AG20443 (cell line): Measurements from ENCODE around the gene TMEM169.
"Not testable (repeated sequence)": the region's sequence is repeated elsewhere in the genome, so short reads cannot be mapped to it uniquely, and the experiment has no call there.

Source experiments
- DNase-seq: peaks from one replicate; pipeline ENCODE4 v3.0.0; 2012; ENCODE audit warnings: low spot score, mixed read lengths

The TMEM169 gene

DNA sequence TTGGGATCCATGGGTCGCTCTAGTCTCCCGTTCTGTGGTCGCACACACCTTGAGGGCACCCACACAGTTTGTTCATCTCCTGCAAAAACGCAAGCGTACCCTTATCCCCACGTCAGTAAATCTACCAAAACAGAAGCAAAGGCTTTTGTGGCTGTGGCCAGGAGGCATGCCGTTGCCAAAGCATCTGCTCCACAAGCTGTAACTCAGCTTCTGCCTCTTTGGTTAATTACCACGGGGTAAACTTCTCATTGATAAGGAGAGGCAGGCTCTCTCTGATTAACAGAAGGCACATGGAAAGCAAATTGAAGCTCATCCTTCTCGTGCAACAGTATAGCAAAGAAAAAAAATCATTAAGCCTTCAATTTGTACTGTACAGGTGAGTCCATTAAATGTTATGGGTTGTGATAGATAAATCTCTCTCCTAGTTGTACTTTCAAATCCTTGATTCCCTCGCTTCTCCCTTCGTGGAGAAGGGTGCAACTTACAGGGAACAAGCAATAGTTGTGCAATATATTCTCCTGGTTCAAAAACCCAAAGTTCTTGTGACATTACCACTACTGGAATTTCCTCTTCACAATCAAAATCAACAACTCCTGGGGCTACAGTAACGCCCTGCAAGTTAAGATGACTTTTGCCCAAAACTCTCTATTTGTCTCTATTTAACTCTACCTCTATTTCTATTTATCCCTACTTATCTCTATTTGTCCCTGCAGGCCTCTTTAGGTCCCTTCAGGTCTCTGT is 10.4 kb upstream of the TMEM169 start:
- no peak for DNase-seq

DNA sequence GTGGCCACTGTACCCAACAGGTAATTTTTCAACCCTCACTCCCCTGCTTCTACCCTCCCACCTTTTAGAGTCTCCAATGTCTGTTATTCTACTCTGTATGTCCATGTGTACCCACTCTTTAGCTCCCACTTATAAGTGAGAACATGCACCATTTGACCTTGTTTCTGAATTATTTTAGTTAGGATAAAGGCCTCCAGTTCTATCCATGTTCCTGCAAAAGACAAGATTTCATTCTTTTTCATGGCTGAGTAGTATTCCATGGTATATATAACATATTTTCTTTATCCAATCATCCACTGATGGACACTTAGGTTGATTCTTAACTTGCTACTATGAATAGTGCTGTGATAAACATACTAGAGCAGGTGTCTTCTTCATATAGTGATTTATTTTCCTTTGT is 9.2 kb upstream of the TMEM169 start:
- DNase-seq, result no peak

DNA sequence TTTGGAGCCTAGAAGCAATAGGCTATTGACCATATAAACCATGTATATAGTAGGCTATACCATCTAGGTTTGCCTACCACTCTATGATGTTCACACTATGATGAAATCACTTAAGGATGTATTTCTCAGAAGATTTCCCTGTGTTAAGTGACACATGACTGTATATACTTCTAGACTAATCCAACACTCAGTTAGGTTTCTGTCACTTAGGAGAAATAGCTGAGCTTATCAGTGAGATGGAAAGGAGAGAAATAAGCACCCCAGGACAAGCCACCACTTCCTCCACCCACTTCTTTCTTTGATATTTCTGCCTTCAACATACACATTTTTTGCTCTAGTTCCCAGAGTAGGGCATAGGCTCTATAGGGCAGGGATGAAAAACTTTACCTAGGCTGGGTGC is 7.9 kb upstream of the TMEM169 start:
- no peak for DNase-seq

DNA sequence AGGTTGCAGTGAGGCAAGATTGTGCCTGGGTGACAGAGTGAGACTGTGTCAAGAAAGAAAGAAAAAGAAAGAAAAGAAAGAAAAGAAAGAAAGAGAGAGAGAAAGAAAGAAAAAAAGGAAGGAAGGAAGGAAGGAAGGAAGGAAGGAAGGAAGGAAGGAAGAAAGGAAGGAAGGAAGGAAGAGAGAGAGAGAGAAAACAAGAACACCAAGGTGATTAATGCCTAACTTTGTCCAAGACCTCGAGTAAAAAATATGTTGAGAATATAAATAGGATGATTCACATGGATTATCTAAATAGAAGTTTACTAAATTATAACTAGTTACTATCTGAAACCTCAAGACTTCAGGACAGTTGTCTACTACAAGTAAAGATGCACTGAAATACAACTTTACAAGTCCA is 7.3 kb upstream of the TMEM169 start:
- no peak for DNase-seq

DNA sequence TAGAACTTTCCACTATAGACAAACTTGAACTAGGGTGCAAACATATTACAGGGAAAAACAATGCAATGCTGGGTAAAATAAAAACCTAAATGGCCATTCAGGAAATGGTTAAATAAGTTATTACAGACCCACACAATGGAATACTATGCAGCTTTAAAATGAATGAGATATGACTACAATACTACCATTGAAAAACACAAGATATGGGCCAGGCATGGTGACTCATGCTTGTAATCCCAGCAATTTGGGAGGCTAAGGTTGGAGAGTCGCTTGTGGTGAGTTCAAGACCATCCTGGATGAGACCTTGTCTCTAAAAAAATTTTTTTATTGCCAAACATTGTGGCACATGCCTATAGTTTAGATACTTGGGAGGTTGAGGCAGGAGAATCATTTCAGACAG is 6.9 kb upstream of the TMEM169 start:
- no peak for DNase-seq

DNA sequence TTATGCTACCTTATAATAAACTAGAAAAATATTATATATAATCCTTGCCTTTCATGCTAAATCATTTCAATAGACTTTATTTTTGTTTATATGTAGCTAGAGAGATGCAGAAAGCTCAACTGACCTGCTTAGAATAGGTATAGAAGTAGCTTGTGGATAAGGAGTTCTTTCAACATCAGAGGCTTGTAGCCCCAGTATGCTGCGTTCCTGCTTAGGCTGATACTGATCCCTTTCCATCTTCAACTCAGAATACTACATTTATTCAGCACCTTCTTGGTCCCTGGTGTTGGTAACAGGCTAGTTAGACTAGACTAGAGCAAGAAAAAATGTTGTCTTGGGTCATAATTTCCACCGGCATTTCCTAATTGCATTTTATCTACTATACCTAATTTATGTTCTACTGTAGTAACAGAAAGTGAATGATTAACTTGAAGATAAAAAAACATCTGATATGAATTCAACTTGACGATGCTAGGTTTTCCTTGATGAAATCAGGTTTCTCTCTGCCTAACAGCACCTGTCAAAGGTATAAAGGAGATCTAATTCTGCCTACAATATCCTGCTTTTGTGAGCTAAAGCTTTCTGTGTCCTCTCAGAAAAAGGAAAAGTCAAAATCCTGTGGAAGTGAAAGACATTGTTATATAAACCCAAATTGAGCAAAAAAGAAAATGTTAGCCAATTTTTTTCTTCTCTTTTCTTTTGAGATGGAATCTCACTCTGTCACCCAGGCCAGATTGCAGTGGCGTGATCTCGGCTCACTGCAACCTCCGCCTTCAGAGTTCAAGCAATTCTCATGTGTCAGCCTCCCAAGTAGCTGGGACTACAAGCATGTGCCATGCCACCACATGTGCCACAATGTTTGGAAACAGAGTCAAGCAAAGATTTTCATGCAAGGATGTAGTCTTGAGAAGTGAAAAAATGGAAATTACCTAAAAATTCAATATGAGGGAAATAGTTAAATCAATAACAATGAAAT is 5.9 kb upstream of the TMEM169 start:
- DNase-seq, result no peak

DNA sequence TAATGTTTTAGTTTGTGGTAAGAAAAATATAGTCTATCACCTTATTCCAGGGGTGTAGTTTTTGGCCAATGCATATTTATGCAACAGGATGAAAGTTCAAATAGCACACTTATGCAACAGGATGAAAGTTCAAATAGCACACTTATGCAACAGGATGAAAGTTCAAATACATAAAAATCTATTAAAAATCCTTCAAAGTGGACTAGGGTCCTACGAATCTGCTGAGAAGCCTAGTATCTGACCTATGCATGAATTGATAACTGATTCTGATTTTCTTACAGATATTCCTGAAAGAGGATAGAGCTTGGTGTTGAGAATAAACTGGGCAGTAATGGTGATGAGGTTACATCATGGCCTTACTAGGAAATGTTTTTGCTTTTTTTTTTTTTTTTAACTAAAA is 2.9 kb upstream of the TMEM169 start:
- no peak for DNase-seq

DNA sequence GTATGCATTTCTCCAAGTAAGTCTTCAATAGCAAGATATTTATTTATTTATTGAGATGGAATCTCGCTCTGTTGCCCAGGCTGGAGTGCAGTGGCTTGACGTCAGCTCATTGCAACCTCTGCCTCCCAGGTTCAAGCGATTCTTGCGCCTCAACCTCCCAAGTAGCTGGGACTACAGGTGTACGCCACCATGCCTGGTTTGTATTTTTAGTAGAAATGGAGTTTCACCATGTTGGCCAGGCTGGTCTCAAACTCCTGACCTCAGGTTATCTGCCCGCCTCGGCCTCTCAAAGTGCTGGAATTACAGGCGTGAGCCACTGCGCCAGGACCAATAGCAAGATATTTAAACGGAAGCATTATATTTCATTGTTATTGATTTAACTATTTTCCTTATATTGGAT is 1.7 kb upstream of the TMEM169 start:
- not testable (repeated sequence) for DNase-seq

DNA sequence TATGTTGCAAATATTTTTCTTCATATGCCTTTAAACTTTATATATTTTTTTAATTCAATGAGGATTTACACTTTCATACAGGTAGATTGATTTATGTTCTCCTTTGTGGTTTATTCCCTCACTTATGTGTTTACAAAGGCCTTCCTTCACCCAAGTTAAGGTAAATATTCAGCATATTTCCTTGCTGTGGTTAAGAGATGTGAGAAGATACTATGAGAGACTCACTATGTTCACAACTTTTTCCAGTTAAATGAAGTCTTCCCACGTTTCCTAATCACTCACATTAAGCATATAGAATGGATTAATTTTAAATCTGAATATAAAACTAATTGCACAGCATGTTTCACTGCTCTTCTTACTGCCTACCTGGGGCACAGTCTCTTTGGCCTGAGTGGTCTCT is 707 bp upstream of the TMEM169 start:
- no peak for DNase-seq

DNA sequence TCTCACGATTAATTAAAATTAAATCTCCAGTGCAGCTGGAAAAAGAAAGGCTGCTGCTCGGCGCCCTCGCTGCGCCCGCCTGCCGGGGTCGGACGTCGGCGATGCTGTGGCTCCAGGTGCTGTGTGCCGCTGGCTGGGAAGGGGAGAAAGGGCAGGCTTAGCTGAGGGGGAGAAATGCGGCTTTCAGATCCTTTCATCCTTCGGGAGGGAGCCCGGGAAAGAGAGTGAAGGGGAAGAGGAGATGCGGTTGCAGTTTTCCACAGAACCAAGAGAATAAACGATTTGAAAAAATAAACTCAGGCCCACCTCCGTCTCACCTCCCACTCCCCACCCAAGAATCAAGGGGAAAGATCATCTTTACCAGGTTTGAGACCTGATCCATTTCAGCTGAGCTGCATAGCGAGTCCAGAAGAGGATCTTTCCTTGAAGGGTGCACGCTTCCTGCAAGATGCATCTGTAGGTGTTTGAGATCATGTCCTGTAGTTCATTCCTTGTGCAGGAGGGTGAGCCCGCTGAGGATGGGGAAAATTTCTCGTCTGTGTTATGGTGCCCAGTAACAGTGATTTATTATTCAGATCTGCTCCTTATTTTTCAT is 495 bp downstream of the TMEM169 start:
- DNase-seq, result peak; percentile 28

DNA sequence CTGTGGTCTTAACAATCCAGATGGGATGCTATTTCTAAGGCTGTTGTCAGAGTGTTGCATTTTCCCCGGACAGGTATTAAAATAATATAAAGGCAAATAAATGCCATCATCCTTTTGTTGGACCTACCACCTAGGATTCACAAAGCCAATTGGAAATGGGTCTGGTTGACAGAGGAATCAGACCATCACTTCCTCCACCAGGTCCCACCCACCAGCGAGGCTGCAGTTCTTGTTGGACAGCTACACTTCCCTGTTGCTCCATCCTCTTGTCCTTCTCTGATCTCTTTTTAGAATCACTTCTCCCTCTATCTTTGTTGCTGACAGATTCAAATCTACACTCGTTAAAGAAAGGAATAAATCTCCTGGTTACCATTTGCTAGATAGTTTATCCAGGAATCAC is 1.1 kb downstream of the TMEM169 start:
- no peak for DNase-seq

DNA sequence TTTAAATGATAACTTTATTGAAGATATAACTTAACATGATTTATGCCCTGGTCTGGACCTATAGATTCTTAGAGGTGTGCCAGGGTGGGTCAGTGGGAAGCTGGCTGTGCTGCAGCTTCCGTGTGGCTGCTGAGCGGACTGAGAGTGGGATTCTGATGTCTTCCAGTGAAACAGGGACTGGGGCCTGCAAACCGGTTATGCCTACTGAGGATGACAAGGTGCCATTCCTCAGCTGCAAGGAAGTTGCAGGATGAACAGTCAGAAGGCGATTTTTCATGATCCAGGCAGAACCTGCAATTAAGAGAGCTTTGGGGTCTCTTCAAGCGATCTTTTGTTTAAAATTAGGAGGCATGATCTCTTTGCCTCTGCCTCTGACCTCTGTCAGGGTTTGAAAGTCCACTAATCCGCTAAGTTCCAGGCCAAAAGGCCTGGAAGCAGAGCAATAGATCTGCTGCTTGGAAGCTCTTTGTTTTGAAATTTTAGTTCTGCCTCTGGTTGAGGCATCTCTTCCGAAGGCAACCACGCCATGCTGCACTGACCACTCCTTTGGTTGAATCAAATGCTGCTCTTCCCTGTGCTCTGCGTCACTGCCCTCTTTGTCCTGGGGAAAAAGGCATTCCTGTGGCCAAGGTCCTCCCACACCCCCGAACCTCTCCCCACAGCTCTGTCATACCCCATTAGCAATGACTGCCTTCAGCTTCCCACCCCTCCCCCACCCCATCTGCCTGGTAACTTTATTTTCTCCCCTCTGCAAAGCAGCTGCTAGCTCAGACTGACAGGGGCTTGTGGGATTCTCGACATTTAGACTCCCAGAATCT is 2.0 kb downstream of the TMEM169 start:
- DNase-seq, result peak; percentile 69

DNA sequence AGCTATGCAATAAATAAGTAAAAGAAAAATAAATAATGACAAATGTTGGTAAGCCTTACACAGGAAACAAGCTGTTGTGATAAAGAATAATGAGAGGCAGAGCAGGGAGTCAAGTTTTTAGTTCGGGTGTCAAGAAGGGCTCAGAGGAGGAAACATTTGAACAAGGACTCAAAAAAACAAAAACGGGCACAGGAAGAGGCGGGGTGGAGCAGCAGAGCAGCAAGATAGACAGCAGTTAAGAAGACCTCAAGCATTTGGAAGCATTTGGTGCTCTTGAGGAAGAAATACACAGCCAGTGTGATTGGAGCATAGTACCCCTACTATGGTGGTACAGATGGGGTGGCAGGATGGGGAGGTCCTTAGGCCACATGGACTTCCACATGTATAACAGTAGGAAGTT is 2.8 kb downstream of the TMEM169 start:
- no peak for DNase-seq

DNA sequence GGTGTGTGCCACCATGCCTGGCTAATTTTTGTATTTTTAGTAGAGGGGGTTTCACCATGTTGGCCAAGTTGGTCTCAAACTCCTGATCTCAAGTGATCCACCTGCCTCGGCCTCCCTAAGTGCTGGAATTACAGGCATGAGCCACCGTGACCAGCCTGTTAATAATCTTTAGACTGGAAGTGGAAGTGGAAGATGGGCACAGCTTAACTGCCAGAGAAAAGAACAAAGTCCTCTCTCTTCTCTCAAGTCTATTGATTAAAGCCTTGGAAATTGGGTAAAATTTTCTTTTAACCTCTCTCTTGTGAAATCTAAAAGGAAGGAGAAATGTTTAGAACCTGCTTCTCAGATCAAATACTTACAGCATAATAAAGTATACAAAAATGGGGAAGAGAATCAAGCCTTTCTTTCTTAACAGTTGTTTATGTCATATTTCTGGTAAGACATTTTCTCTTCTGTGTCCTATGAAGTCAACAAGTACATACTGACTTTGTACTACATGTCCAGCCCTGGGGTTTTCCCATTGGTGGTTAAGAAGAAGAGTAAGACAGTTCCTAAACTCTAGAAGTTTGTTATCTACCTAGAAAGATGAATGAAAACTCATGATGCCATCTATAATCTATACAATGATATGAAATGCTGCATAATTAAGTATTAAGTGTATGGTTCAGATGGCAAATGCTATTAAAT is 4.6 kb downstream of the TMEM169 start:
- DNase-seq, result no peak

DNA sequence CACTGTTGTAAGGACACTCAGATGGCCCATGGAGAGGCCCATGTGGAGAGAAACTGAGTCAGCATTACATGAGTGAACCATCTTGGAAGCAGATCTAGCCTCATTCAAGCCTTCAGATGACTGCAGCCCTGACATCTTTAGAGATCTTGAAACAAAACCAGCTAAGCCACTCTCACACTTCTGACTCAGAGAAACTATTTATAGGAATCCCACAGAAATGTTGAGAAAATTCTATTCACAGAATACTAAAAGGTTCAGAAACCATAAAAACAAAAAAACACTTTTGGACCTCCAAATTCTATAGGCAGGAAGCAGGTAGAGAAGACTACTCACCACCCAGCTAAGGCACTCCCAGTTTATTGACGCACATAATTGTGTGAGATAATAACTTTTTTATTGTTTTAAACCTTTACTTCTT is 8.7 kb downstream of the TMEM169 start:
- peak; percentile 46 for DNase-seq

DNA sequence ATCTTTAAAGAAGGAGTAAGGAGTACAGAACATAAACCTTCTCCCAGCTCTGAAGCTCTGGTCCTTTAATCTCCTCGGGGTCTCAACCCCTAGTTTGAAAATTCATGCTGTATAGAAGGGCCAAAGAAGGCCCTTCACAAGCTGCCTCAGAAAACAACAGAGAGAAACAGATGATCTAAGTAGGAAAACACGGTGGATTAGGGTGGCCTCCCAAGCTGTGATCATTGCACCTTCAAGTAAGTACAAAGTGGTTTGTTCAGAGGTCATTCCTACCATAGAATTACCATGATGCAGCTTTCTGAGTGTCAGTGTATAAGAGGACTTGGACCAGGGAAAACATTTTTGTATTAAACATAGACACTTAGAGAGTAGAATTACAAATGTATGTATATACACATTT is 10.9 kb downstream of the TMEM169 start:
- DNase-seq, result no peak

DNA sequence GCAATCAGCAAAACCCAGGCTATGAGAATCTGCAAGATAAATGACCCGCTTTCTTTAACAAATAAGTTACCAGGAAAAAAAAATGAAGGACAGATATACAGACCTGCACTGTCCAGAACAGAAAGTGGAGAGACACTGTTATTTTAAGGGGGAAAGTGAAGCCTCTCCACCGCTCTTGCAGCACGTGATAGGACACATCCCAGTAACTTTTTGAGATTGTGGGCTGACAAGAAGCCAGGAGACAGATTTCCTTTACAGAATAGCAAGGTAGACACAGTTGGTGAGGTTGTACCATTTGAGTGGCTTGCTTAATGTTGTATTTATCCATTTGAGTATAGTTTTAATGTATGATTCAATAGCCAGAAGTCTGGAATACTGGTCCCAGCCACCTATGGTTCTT is 13.0 kb downstream of the TMEM169 start:
- no peak for DNase-seq

DNA sequence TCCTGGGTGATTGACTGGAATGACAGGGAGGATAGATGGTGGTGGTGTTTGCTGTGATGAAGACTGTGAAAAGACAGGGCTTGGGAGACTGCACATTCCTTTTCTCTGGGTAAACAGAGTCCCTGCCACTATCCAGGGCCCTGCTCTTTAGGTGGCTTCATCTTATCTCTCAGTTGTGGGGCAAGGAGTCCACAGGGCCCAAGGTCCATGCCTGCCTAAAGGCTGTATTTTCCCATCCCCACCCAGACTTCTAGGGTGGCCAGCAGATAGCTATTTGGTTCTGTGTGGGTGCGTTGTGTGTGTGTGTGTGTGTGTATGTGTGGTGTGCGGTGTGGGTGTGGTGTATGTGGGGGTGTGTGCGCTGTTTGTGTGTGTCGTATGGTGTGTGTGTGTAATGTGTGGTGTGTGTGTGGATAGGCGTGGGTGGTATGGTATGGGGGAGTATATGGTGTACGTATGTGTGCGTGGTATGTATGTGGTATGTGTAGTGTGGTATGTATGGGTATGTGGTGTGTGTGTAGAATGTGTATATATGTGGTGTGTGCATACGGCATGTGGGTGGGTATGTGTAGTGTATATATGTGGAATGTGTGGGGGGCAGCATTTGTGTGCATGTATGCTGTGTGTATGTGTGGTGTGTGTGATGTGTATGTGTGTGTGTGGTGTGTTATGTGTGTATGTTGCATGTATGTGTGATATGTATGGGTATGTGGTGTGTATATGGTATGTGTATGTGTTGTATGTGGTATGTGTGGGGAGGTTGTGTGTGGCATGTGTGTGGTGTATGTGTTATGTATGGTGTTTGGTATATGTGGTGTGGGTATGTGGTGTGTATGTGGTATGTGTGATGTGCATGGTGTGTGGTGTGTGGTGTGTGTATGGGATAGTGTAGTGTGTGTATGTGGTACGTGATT is 17.0 kb downstream of the TMEM169 start:
- DNase-seq, result no peak

DNA sequence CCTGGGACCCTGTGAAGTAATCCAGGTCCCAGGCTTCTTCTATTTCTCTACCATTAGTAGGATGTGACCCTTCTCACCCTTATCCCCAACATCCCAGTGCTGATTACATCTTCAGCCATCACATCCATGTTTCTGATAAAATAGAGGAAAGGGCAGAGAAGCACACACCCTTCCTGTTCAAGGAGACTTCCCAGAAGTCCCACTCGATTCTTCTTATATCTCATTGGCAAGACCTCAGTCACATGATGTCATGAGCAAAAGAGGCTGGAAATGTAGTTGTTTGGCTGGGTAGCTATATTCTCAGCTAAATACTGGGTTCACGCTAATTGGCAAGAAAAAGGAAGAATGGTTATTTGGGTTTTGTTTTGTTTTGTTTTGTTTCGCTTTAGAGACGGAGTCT is 19.4 kb downstream of the TMEM169 start:
- no peak for DNase-seq

DNA sequence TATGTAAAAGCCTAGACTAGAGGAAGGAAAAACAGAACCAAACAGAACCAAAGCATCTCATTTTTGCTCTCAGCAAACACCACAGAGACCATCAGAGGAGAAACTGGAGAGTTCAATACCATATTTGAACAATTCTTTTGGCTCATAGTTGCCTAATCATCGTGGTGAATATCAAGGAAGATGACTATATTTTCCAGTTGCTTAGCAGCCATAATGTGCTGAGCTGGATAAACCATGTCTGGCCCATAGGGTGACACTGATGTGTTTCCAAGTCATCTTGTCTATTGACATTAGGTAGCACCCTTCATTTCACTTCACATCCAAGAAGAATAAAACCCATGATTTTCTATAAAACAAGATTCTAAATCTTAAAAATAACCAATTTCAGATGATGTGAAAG is 21.5 kb downstream of the TMEM169 start:
- no peak for DNase-seq
